Cardiac fibroblast (primary cell): Measurements from ENCODE around the gene SYPL2.

ENCODE experiments used
- DNase-seq, 2 donors: peaks; one replicate each; pipeline versions ENCODE4 v3.0.0 to v3.0.0-alpha.2; 2010; ENCODE audit warnings: low read depth in 2 of 2
- H3K4me3 ChIP-seq, 2 donors: replicated peaks in 1 of 2; 1 replicate in 1 of 2; 2 replicates in 1 of 2; pipeline ENCODE4 v1.5.1; 2011; ENCODE audit warnings: low read depth in 2 of 2, low read length in 2 of 2, mild to moderate bottlenecking in 2 of 2, moderate library complexity in 1 of 2
- TF ChIP-seq, protein P1 (sequence below): IDR thresholded peaks from one replicate; pipeline ENCODE4 v1.5.1; 2011; ENCODE audit warnings: low read depth, mild to moderate bottlenecking, low read length, inconsistent platforms

Gene SYPL2

DNA sequence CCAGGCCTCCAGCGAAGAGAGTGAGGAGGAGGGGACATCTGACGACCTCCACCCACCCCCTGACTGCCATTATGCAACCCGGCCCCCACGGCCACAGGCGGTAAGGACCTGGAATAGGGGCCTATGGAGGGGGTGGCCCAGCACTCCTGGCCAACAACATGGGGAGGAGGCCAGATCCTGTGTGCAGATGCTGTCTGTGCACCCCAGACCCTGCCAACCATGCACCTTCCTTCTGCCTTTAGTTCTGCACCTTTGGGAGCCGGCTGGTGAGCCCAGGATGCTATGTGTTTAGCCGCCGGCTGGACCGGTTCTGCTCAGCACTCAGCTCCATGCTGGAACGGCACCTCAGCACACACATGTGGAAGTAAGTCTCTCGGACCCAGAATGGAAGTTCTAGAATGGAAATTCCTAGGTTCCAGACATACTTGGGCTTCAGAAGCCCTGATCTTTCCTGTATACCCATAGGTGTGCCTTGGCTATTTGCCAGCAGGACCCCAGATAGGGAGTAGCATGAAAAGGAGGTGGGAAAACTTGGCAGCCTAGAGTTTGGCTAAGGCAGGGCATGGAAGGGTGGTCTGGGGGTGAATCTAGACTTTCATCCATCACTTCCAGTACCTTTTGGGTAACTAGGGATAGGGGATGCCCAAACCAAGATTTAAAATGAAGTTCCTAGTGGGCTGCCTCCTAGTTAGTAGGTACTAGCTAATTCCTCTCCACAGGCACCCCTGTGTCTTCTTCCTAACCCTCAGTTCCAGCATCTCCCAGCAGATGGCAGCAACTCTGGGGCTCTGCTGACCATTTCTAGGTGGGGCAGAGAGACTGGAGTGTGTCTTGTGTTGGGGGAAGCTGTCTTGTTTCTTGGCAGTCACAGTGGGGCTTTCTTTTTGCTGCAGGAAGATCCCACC, 23.9 kb downstream of the SYPL2 start:
- TF ChIP-seq, protein P1, sequence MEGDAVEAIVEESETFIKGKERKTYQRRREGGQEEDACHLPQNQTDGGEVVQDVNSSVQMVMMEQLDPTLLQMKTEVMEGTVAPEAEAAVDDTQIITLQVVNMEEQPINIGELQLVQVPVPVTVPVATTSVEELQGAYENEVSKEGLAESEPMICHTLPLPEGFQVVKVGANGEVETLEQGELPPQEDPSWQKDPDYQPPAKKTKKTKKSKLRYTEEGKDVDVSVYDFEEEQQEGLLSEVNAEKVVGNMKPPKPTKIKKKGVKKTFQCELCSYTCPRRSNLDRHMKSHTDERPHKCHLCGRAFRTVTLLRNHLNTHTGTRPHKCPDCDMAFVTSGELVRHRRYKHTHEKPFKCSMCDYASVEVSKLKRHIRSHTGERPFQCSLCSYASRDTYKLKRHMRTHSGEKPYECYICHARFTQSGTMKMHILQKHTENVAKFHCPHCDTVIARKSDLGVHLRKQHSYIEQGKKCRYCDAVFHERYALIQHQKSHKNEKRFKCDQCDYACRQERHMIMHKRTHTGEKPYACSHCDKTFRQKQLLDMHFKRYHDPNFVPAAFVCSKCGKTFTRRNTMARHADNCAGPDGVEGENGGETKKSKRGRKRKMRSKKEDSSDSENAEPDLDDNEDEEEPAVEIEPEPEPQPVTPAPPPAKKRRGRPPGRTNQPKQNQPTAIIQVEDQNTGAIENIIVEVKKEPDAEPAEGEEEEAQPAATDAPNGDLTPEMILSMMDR: peak; percentile 92
- no peak overlapping the region for H3K4me3 ChIP-seq
- DNase-seq: peak; percentile 74 to 80

DNA sequence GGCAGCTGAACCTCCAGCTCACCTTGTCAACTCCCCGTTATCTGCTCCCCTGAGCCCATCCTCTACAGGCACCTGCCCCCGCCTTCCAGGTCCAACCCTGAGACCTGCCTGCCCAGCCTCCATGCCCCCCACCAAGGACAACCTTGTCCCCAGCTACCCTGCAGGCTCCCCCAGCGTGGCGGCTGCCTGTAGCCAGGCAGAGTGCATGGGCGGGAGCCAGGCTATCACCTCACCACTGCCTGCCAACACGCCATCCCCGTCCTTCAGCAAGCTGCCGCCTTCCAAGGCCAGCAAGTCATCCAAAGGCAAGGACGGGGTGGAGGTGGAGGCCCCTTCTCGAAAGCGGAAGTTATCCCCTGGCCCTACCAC, 24.6 kb downstream of the SYPL2 start:
- TF ChIP-seq, protein P1: no peak
- DNase-seq: no peak
- H3K4me3 ChIP-seq: no peak overlapping the region

DNA sequence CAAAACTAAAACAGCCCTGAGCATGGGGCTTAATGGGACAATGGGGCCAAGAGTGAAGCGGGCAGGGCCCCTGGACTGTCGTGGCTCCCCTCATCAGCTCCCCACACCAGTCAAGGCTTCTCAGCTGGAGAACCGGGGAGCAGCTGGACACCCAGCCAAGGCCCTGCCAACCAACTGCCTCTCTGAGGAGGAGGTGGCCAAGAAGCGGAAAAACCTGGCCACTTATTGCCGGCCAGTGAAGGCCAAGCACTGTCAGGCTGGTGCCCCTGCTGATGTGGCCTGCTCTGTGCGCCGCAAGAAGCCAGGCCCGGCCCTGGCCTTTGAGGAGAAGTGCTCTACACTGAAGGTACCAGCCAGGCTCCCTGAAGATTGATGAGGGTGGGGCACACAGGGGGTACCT, 25.0 kb downstream of the SYPL2 start:
- DNase-seq: no peak
- TF ChIP-seq, protein P1: no peak

DNA sequence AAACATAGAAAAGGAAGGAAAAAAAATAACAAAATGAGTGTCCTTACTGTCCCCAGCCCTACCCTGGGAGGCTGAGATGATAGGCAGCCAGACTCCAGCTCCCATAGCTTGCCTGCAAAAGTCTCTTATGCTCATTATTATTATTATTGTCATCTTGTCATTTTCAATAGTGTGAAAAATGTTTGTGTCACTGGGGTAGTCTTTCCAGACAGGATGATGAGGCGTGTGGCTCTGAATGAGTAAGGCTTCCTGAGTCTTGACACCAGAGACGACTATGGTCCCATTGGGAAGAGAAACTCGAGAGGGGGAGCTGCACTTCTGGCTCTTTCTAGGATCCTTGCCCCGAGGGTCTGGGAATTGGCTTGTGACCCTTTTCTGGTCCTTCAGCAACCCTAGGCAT, 26.4 kb downstream of the SYPL2 start:
- TF ChIP-seq, protein P1: no peak
- no peak for DNase-seq
- no peak overlapping the region for H3K4me3 ChIP-seq

More for the DNA sequence above, 25.0 kb downstream of the SYPL2 start:
- no peak overlapping the region for H3K4me3 ChIP-seq

DNA sequence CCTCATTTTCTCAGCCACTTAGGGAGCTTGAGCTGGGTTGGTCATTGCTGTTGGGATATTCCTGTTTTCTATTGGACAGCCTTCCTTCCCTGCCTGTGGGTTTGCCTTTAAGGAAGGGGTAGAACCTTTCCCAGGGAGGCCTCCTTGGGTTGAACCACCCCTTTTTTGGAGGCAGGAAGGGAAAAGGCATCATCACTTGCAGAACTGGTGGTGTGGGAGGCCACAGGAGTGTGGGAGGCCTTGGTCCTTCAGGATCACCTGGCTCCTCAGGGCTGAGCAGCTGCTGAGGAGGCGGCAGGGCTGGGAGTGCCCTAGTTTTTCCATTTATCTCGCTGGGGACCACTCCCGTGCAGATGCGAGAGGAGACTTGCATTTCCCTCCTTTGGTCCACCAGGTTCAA, 26.9 kb downstream of the SYPL2 start:
- TF ChIP-seq, protein P1: no peak
- H3K4me3 ChIP-seq: peak overlapping the region in 1 of 2 donors; percentile 81
- DNase-seq: no peak

DNA sequence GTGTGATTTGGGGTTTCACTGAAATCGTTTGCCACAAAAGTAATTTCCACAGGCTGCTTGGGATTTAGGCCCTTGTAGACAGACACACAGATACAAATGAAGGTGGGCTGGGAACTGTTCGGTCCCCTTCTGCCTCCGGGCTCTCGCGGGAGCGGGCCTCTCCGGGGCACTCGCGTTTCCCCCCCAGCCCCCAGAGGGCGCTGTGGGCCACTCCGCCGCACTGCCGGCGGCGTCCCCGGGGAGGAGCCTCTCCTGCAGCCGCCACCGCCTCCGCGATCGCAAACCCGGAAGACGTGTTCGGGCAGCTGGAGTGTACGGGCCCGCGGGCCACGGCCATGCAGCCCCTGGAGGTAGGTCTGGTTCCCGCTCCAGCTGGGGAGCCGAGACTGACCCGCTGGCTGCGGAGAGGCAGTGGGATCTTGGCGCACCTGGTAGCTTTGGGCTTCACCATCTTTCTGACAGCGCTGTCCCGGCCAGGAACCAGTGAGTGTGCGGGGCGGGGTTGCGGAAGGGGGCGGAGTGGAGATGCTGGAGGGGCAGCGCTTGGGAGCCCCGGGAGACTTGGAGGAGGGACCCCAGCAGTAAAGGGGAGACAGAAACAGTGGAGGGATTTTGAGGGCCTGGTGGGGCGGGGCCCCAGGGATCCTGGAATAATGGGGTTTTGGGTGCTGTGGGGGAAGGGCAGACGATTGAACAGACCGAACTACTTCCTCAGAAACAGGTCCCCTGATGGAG, 27.6 kb downstream of the SYPL2 start, which contains the start of gene CYB561D1:
Gene CYB561D1 (plus strand): TSS at position 290 of the 735 bp plus-strand sequence. CDS start 46 bp downstream, at position 336.
- TF ChIP-seq, protein P1: peak; percentile 66
- H3K4me3 ChIP-seq: peak within 1 kb of the TSS; percentile 81 to 94
- peak; percentile 84 to 87 for DNase-seq
